Hepatocyte (in vitro differentiated cells): Measurements from ENCODE around the gene HTR3A. TPM values are rescaled to one million over a fixed set of nuclear protein-coding genes. Genes with fewer than 3 reads are reported as not detected.

Source experiments
- DNase-seq: peaks from one replicate; pipeline ENCODE4 v3.0.0-alpha.2; 2016; ENCODE audit warnings: low spot score
- H2AFZ ChIP-seq: fragments of 200-600 bp; sonication (generic); 2 replicates; pipeline ENCODE4 v1.6.0; 2016; ENCODE audit warnings: antibody characterized with exemption, mild to moderate bottlenecking
- H3K27ac ChIP-seq: fragments of 200-600 bp; sonication (generic); 2 replicates; pipeline ENCODE4 v1.5.1; 2016; ENCODE audit warnings: mild to moderate bottlenecking
- H3K27me3 ChIP-seq: fragments of 200-600 bp; sonication (generic); 2 replicates; pipeline ENCODE4 v1.6.1; 2016
- H3K36me3 ChIP-seq: fragments of 200-600 bp; sonication (generic); replicated peaks from 2 replicates; pipeline ENCODE4 v1.5.1; 2016; ENCODE audit warnings: low read depth; ENCODE audit not compliant: insufficient read depth
- H3K4me1 ChIP-seq: fragments of 200-600 bp; sonication (generic); 2 replicates; pipeline ENCODE4 v1.5.1; 2016; ENCODE audit warnings: mild to moderate bottlenecking, moderate library complexity; ENCODE audit not compliant: insufficient read depth
- H3K4me2 ChIP-seq: fragments of 200-600 bp; sonication (generic); 2 replicates; pipeline ENCODE4 v1.6.0; 2016
- H3K4me3 ChIP-seq: fragments of 200-600 bp; sonication (generic); 2 replicates; pipeline ENCODE4 v1.5.1; 2016; ENCODE audit warnings: mild to moderate bottlenecking
- H3K79me2 ChIP-seq: fragments of 200-600 bp; sonication (generic); 2 replicates; pipeline ENCODE4 v1.6.0; 2017; ENCODE audit warnings: mild to moderate bottlenecking
- H3K9me2 ChIP-seq: fragments of 200-600 bp; sonication (generic); replicated peaks from 2 replicates; pipeline ENCODE4 v1.6.0; 2017; ENCODE audit warnings: mild to moderate bottlenecking; ENCODE audit not compliant: insufficient read depth
- H3K9me3 ChIP-seq: fragments of 200-600 bp; sonication (generic); 2 replicates; pipeline ENCODE4 v1.5.1; 2016; ENCODE audit warnings: low read depth, mild to moderate bottlenecking
- H4K20me1 ChIP-seq: fragments of 200-600 bp; sonication (generic); 2 replicates; pipeline ENCODE4 v1.6.0; 2016; ENCODE audit warnings: mild to moderate bottlenecking; ENCODE audit not compliant: insufficient read depth, poor library complexity, severe bottlenecking
- EZH2 ChIP-seq: fragments of 200-600 bp; sonication (generic); IDR thresholded peaks from 2 replicates; pipeline ENCODE4 v1.6.1; 2016; ENCODE audit warnings: antibody characterized with exemption, mild to moderate bottlenecking, borderline replicate concordance
- EZH2phosphoT487 ChIP-seq: fragments of 200-600 bp; sonication (generic); IDR thresholded peaks from one replicate; pipeline ENCODE4 v1.6.1; 2018; ENCODE audit warnings: antibody characterized with exemption, mild to moderate bottlenecking, low read depth, moderate library complexity; ENCODE audit not compliant: unreplicated experiment, severe bottlenecking
- WGBS: methylation state at CpG from one replicate; pipeline ENCODE4 v1.1.6; 2016; ENCODE audit warnings: low lambda C conversion rate; ENCODE audit errors: missing lambda C conversion rate; 5-methylcytosine and 5-hydroxymethylcytosine counted together
- polyA plus RNA-seq: library from polyadenylated mRNA; unstranded; fragments of >200 nt; fragmentation: Nextera tagmentation; extraction: Ambion mirVana; gene quantifications from 2 replicates; pipeline ENCODE4 v1.2.1, GENCODE V29; 2016
- total RNA-seq: library from RNA; depleted of rRNA; stranded (reverse); fragments of >200 nt; gene quantifications from 2 replicates; pipeline ENCODE4 v1.2.3, GENCODE V29; 2014
- TF ChIP-seq, protein P1 (sequence below): fragments of 200-600 bp; sonication (generic); IDR thresholded peaks from 2 replicates; pipeline ENCODE4 v1.5.1; 2016; ENCODE audit warnings: antibody characterized with exemption, mild to moderate bottlenecking; ENCODE audit not compliant: poor library complexity

HTR3A gene
- total and polyA plus RNA-seq, 2 experiments from 2014 or later, result not detected

DNA sequence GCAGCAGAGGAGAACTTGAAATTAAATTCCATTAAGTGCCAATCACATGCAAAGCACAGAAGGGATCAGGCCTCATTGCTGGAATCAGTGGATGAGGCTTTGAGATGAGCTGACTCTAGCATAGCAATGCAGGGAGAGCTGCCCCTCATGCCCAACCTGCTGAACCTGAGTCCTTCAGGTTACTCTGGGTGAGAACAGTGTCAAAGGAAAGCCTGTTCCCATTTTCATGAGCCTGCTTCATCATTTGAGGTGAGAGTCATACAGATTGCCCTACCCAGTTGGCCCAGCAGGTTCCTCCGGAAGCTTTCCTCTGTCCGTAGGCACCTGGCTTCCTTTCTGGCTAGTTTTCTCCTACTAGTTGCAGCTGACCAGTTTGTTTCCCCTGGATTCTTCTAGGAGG is 58.7 kb downstream of the HTR3A start:
- no peaks in the 10 kb centered on the region for H3K9me2 ChIP-seq
- no peaks in the 10 kb centered on the region for H3K36me3 ChIP-seq
- no peak overlapping the region for H3K27ac ChIP-seq
- H3K9me3 ChIP-seq, result no peaks in the 10 kb centered on the region
- H3K4me3 ChIP-seq, result no peak overlapping the region
- 91% methylated on average over 2 of the region's 2 CpGs for WGBS
- H3K4me2 ChIP-seq, result no peak overlapping the region
- no peak for TF ChIP-seq EZH2phosphoT487
- no peaks in the 10 kb centered on the region for H3K79me2 ChIP-seq
- peaks cover 9% of the 10 kb centered on the region for H3K4me1 ChIP-seq
- no peaks in the 10 kb centered on the region for H4K20me1 ChIP-seq
- DNase-seq, result no peak
- peaks cover 16% of the 10 kb centered on the region for H3K27me3 ChIP-seq
- no peak overlapping the region for H2AFZ ChIP-seq

DNA sequence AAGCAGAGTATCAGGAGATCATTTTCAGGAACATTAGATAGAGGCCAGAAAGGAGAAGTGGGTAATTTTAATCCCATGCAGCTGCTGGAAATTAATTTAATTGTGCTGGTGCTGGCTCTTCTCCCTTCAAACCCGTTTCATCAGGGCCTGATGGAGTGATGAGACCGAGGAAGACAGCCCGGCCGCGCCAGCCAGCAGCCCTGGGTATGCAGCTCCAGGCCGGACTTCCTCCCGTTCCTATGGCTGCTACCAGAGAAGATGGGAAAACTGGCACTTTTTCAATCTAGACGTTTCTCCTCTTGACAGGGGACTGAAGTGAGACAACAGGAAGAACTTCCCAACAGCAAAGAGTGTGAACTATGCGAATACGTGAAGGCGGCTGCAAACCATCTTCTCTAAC is 60.0 kb downstream of the HTR3A start:
- Histone ChIP-seq H3K4me1 (peaks cover 11% of the 10 kb centered on the region), H3K79me2 (no peaks in the 10 kb centered on the region), H3K27me3 (peaks cover 3% of the 10 kb centered on the region), H4K20me1 (no peaks in the 10 kb centered on the region), H3K4me3 (no peak overlapping the region), H3K9me3 (no peaks in the 10 kb centered on the region), H3K4me2 (no peak overlapping the region), H2AFZ (no peak overlapping the region), H3K27ac (no peak overlapping the region), H3K9me2 (no peaks in the 10 kb centered on the region), H3K36me3 (no peaks in the 10 kb centered on the region)
- WGBS, result 95% methylated on average over 11 of the region's 11 CpGs
- DNase-seq, result no peak
- TF ChIP-seq, protein P1, sequence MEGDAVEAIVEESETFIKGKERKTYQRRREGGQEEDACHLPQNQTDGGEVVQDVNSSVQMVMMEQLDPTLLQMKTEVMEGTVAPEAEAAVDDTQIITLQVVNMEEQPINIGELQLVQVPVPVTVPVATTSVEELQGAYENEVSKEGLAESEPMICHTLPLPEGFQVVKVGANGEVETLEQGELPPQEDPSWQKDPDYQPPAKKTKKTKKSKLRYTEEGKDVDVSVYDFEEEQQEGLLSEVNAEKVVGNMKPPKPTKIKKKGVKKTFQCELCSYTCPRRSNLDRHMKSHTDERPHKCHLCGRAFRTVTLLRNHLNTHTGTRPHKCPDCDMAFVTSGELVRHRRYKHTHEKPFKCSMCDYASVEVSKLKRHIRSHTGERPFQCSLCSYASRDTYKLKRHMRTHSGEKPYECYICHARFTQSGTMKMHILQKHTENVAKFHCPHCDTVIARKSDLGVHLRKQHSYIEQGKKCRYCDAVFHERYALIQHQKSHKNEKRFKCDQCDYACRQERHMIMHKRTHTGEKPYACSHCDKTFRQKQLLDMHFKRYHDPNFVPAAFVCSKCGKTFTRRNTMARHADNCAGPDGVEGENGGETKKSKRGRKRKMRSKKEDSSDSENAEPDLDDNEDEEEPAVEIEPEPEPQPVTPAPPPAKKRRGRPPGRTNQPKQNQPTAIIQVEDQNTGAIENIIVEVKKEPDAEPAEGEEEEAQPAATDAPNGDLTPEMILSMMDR, result no peak
- TF ChIP-seq EZH2phosphoT487 (no peak), EZH2 (no peak)

GRCh38 chr11:114036147-114036811 is 61.4 kb downstream of the HTR3A start:
- H3K27me3 ChIP-seq, result no peaks in the 10 kb centered on the region
- H3K9me3 ChIP-seq, result no peaks in the 10 kb centered on the region
- peak overlapping the region; percentile 54 for H2AFZ ChIP-seq
- H3K79me2 ChIP-seq, result no peaks in the 10 kb centered on the region
- no peaks in the 10 kb centered on the region for H4K20me1 ChIP-seq
- peaks cover 17% of the 10 kb centered on the region for H3K4me1 ChIP-seq
- DNase-seq, result peak; percentile 93
- H3K27ac ChIP-seq, result peak overlapping the region; percentile 36
- H3K4me3 ChIP-seq, result peak overlapping the region; percentile 10
- H3K9me2 ChIP-seq, result no peaks in the 10 kb centered on the region
- no peaks in the 10 kb centered on the region for H3K36me3 ChIP-seq
- H3K4me2 ChIP-seq, result peak overlapping the region; percentile 86
- no peak for TF ChIP-seq EZH2
- TF ChIP-seq, protein P1, result peak; percentile 94
- WGBS, result 4% methylated on average over 34 of the region's 37 CpGs

DNA sequence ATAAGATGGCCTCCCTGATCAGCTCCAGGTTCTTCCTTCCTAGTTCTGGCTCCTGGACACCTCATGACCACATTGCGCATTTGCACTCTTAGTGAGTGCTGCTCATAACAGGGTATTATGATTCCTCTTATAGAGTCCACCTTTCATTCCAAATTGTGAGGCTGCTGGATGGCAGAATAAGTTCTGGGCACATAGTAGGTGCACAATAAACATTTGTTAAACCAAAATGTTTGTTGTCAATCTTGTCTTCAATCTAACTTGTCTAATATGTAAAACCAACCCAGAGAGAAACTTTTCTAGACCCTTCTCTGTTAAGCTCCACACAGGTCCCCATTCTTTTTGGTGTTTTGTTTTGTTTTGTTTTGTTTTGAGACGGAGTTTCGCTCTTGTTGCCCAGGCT is 62.0 kb downstream of the HTR3A start:
- 99% methylated on average over 3 of the region's 3 CpGs for WGBS
- H3K4me2 ChIP-seq, result peak overlapping the region; percentile 86
- H3K4me3 ChIP-seq, result no peak overlapping the region
- peaks cover 17% of the 10 kb centered on the region for H3K4me1 ChIP-seq
- no peaks in the 10 kb centered on the region for H3K36me3 ChIP-seq
- DNase-seq, result no peak
- no peaks in the 10 kb centered on the region for H4K20me1 ChIP-seq
- no peaks in the 10 kb centered on the region for H3K9me2 ChIP-seq
- H2AFZ ChIP-seq, result no peak overlapping the region
- peak overlapping the region; percentile 36 for H3K27ac ChIP-seq
- TF ChIP-seq, protein P1, result no peak
- TF ChIP-seq EZH2phosphoT487, result no peak
- no peak for TF ChIP-seq EZH2
- no peaks in the 10 kb centered on the region for H3K79me2 ChIP-seq
- H3K9me3 ChIP-seq, result no peaks in the 10 kb centered on the region
- no peaks in the 10 kb centered on the region for H3K27me3 ChIP-seq
